Measurements from ENCODE around the gene BCKDHB. TPM values are rescaled to one million over a fixed set of nuclear protein-coding genes. Genes with fewer than 3 reads are reported as not detected.
"Not testable (repeated sequence)": the region's sequence is repeated elsewhere in the genome, so short reads cannot be mapped to it uniquely, and the experiment has no call there.

The BCKDHB gene
- total and polyA plus RNA-seq, 5 donors = 10.9 to 23.9 (median 17.9) TPM

DNA sequence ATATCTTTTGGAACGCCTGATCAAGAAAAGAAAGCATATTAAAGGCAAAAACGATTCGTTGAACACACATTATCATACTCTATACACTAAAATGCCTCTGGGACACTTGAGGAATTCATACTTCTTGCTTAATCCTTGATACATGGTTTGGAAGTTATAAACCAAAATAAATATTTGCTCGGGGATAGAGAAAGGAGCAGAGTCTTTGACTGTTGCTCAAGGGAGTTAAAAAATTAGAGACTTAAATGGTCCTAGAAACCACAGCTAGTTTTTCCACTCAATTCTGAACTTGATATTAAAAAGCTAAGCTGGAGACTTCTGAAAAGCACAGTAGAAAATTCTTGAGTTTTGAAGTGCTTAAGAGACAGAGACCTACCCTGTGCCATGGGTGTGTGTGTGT, 98.9 kb downstream of the BCKDHB start:
- H3K4me1 ChIP-seq (ENCODE audit: control insufficient read depth, insufficient read depth, low read length) = no peaks in the 10 kb centered on the region
- H3K27ac ChIP-seq (ENCODE audit: low read length) = no peak overlapping the region
- no peak for ATAC-seq
- H3K4me3 ChIP-seq (ENCODE audit: low read length) = no peak overlapping the region
- intact Hi-C loops (cut with DNase I) = no loop called here
- H3K27me3 ChIP-seq (ENCODE audit: control insufficient read depth, insufficient read depth) = no peaks in the 10 kb centered on the region
- DNase-seq = no peak
- 77% methylated on average over 4 of the region's 4 CpGs for WGBS
- no peaks in the 10 kb centered on the region for H3K9me3 ChIP-seq (ENCODE audit: control insufficient read depth, low read length)

DNA sequence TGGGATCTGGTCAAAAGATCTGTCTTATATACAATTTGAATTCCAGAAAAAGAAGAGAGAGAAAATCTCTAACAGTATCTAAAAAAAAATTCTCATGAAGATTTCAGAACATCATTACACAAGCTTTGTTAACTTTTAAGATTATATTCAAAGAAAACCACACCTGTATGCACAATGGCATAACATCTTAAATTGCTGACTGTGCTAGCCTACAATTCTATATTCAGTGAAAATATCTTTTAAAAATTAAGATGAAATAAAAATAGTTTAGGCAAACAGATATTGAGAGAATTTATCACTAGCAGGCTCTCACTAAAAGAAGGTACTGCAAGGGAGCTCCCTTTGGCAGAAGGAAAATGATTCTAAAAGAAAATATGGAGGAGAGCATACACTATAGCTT, 100.3 kb downstream of the BCKDHB start:
- DNase-seq (no peak), ATAC-seq (no peak)
- peaks cover 3% of the 10 kb centered on the region for H3K4me1 ChIP-seq (ENCODE audit: control insufficient read depth, insufficient read depth, low read length)
- H3K27me3 ChIP-seq (ENCODE audit: control insufficient read depth, insufficient read depth) = no peaks in the 10 kb centered on the region
- intact Hi-C loops (cut with DNase I) = no loop called here
- no peaks in the 10 kb centered on the region for H3K9me3 ChIP-seq (ENCODE audit: control insufficient read depth, low read length)
- H3K4me3 ChIP-seq (ENCODE audit: low read length) = no peak overlapping the region
- no peak overlapping the region for H3K27ac ChIP-seq (ENCODE audit: low read length)

DNA sequence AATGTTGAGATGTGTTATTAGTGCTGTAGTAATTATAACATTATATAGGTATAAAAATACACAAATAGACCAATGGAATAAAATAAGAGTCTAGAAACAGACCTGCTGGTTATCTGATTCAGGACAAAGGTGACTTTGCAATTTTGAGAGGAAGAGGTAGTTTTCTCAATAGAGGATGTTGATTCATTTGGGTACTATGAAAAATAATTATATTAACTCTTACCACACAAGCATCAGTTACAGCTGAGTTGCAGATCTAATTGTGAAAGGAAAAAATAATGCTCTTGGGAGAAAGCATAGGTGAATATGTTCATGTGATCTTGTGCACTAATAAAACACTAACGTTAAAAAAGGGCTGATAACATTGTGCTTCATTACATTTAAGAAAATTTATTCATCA, 103.0 kb downstream of the BCKDHB start:
- Histone ChIP-seq H3K27me3 (ENCODE audit: control insufficient read depth, insufficient read depth) (no peaks in the 10 kb centered on the region), H3K27ac (ENCODE audit: low read length) (no peak overlapping the region), H3K4me1 (ENCODE audit: control insufficient read depth, insufficient read depth, low read length) (peaks cover 3% of the 10 kb centered on the region), H3K4me3 (ENCODE audit: low read length) (no peak overlapping the region), H3K9me3 (ENCODE audit: control insufficient read depth, low read length) (no peaks in the 10 kb centered on the region)
- WGBS = 80% methylated on average over 1 of the region's 1 CpG
- ATAC-seq (no peak), DNase-seq (no peak)
- intact Hi-C loops (cut with DNase I) = no loop called here

GRCh38 chr6:80210618-80211017, 104.1 kb downstream of the BCKDHB start:
- Histone ChIP-seq H3K9me3 (ENCODE audit: control insufficient read depth, low read length) (no peaks in the 10 kb centered on the region), H3K4me3 (ENCODE audit: low read length) (no peak overlapping the region), H3K27me3 (ENCODE audit: control insufficient read depth, insufficient read depth) (no peaks in the 10 kb centered on the region), H3K27ac (ENCODE audit: low read length) (no peak overlapping the region), H3K4me1 (ENCODE audit: control insufficient read depth, insufficient read depth, low read length) (peaks cover 3% of the 10 kb centered on the region)
- DNase-seq (no peak), ATAC-seq (peak; percentile 89 to 93)
- 25% methylated on average over 3 of the region's 3 CpGs for WGBS
- intact Hi-C loops (cut with DNase I) = no loop called here

- H3K4me1 ChIP-seq (ENCODE audit: control insufficient read depth, insufficient read depth, low read length) = peaks cover 3% of the 10 kb centered on the region
- WGBS = 92% methylated on average over 3 of the region's 3 CpGs
- ATAC-seq (no peak), DNase-seq (no peak)
- intact Hi-C loops (cut with DNase I) = no loop called here
- H3K27me3 ChIP-seq (ENCODE audit: control insufficient read depth, insufficient read depth) = no peaks in the 10 kb centered on the region
- H3K27ac ChIP-seq (ENCODE audit: low read length) = no peak overlapping the region
- no peaks in the 10 kb centered on the region for H3K9me3 ChIP-seq (ENCODE audit: control insufficient read depth, low read length)
- H3K4me3 ChIP-seq (ENCODE audit: low read length) = no peak overlapping the region
Measured at GRCh38 chr6:80211286-80211685, 104.8 kb downstream of the BCKDHB start.

DNA sequence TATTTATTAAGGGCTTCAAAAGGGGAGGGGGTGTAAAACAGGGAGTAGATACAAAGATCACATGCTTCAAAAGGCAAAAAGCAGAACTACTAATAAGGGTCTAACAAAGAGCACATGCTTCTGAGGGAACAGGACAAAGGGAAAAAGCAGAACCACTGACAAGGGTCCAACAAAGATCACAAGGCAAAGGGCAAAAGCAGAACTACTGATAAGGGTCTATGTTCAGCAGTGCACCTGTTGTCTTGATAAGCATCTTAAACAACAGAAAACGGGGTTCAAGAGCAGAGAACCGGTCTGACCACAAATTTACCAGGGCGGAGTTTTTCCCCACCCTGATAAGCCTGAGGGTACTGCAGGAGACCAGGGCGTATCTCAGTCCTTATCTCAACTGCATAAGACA, 105.4 kb downstream of the BCKDHB start:
- H3K27me3 ChIP-seq (ENCODE audit: control insufficient read depth, insufficient read depth); H3K9me3 ChIP-seq (ENCODE audit: control insufficient read depth, low read length); H3K4me3 ChIP-seq (ENCODE audit: low read length); H3K27ac ChIP-seq (ENCODE audit: low read length); H3K4me1 ChIP-seq (ENCODE audit: control insufficient read depth, insufficient read depth, low read length); ATAC-seq; intact Hi-C loops (cut with DNase I); DNase-seq: not testable (repeated sequence)
- 67% methylated on average over 4 of the region's 4 CpGs for WGBS

GRCh38 chr6:80214436-80215022, 108.1 kb downstream of the BCKDHB start:
- Histone ChIP-seq H3K27me3 (ENCODE audit: control insufficient read depth, insufficient read depth) (no peaks in the 10 kb centered on the region), H3K27ac (ENCODE audit: low read length) (no peak overlapping the region), H3K4me3 (ENCODE audit: low read length) (no peak overlapping the region), H3K9me3 (ENCODE audit: control insufficient read depth, low read length) (no peaks in the 10 kb centered on the region), H3K4me1 (ENCODE audit: control insufficient read depth, insufficient read depth, low read length) (peaks cover 4% of the 10 kb centered on the region)
- ATAC-seq (peak; percentile 89 to 92), DNase-seq (peak; percentile 25 to 69 (median 32))
- 55% methylated on average over 4 of the region's 4 CpGs for WGBS
- intact Hi-C loops (cut with DNase I) = no loop called here

DNA sequence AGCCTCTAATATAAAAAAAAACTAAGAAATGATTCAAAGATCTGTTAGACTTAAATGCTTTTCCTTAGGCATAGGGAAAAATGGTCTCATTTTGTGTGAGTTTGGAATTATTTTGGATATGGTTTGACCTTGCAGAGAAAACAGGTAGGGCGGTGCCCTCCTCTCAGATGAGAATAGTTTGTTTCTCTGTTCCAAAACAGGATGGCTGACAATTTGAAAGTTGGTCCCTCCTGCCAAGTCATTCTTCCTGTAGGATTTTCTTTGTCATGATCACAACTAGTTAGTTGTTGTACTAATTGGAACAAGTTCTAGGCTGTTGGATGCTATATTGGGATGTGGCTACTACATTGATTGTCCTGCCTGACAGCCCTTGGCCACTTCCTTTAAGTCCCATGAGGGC, 108.6 kb downstream of the BCKDHB start:
- Histone ChIP-seq H3K27ac (ENCODE audit: low read length) (no peak overlapping the region), H3K4me1 (ENCODE audit: control insufficient read depth, insufficient read depth, low read length) (peaks cover 4% of the 10 kb centered on the region), H3K27me3 (ENCODE audit: control insufficient read depth, insufficient read depth) (no peaks in the 10 kb centered on the region), H3K4me3 (ENCODE audit: low read length) (no peak overlapping the region), H3K9me3 (ENCODE audit: control insufficient read depth, low read length) (no peaks in the 10 kb centered on the region)
- DNase-seq = no peak
- intact Hi-C loops (cut with DNase I) = no loop called here
- WGBS = 93% methylated on average over 1 of the region's 1 CpG
- peak in 1 of 2 donors; percentile 76 for ATAC-seq

- Histone ChIP-seq H3K27me3 (ENCODE audit: control insufficient read depth, insufficient read depth) (no peaks in the 10 kb centered on the region), H3K4me1 (ENCODE audit: control insufficient read depth, insufficient read depth, low read length) (peaks cover 1% of the 10 kb centered on the region), H3K4me3 (ENCODE audit: low read length) (no peak overlapping the region), H3K9me3 (ENCODE audit: control insufficient read depth, low read length) (no peaks in the 10 kb centered on the region), H3K27ac (ENCODE audit: low read length) (no peak overlapping the region)
- 93% methylated on average over 6 of the region's 6 CpGs for WGBS
- intact Hi-C loops (cut with DNase I) = no loop called here
- ATAC-seq = no peak
- no peak for DNase-seq
Measured at GRCh38 chr6:80217794-80218193, 111.3 kb downstream of the BCKDHB start.

DNA sequence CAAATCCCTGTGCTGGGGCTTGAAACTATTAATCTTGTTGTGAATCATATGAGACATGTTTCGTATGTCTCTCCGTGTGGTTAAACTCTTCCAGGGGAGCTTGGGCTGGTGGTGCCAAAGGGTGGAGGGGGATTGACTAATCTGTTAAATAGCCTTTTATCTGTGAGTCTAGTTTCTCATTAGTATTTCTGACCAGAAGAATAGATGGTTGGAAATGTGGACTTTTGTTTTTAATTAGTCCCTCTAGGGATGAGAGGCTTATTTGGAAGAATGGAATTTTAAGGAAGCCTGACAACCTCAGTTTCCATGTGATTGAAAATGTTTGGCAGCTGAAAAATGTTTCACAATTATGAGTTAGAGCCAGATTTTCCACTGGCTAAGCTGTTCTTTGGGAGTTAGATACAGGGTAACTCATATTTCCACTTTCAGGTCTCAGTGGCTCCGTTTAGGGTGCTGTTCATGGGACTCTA, 117.3 kb downstream of the BCKDHB start:
- DNase-seq = peak in 2 of 3 donors; percentile 32 to 66
- Histone ChIP-seq H3K27ac (ENCODE audit: low read length) (no peak overlapping the region), H3K27me3 (ENCODE audit: control insufficient read depth, insufficient read depth) (no peaks in the 10 kb centered on the region), H3K4me1 (ENCODE audit: control insufficient read depth, insufficient read depth, low read length) (no peaks in the 10 kb centered on the region), H3K9me3 (ENCODE audit: control insufficient read depth, low read length) (no peaks in the 10 kb centered on the region), H3K4me3 (ENCODE audit: low read length) (no peak overlapping the region)
- intact Hi-C loops (cut with DNase I) = no loop called here
- peak; percentile 62 to 78 for ATAC-seq
- WGBS = 67% methylated on average over 3 of the region's 3 CpGs

DNA sequence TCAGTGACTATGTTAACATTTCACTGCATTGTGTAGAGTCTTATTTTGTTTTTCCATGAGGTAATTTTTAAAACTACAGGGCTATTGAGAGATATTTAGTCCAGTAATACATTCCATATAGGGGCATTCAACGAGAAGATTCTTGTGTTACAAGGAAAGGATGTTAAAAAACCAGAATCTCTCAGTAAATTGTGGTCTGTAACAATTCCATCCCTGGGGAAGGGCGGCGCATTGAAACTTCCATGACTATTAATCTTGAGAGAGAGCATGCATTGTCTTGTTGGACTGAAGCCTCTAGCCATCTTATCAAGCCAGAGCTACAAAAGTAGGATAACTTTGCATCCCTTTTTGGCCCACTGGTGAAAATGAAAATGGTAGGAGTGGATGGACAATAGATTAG, 119.7 kb downstream of the BCKDHB start:
- H3K4me1 ChIP-seq (ENCODE audit: control insufficient read depth, insufficient read depth, low read length) = no peaks in the 10 kb centered on the region
- ATAC-seq = no peak
- H3K27ac ChIP-seq (ENCODE audit: low read length) = no peak overlapping the region
- no peaks in the 10 kb centered on the region for H3K9me3 ChIP-seq (ENCODE audit: control insufficient read depth, low read length)
- 64% methylated on average over 3 of the region's 3 CpGs for WGBS
- intact Hi-C loops (cut with DNase I) = no loop called here
- H3K27me3 ChIP-seq (ENCODE audit: control insufficient read depth, insufficient read depth) = no peaks in the 10 kb centered on the region
- H3K4me3 ChIP-seq (ENCODE audit: low read length) = no peak overlapping the region
- DNase-seq = peak in 2 of 3 donors; percentile 19 to 46

GRCh38 chr6:80226699-80227098, 120.2 kb downstream of the BCKDHB start:
- ATAC-seq (no peak), DNase-seq (no peak)
- H3K4me1 ChIP-seq (ENCODE audit: control insufficient read depth, insufficient read depth, low read length) = no peaks in the 10 kb centered on the region
- intact Hi-C loops (cut with DNase I) = no loop called here
- no peak overlapping the region for H3K4me3 ChIP-seq (ENCODE audit: low read length)
- 71% methylated on average over 5 of the region's 5 CpGs for WGBS
- no peak overlapping the region for H3K27ac ChIP-seq (ENCODE audit: low read length)
- no peaks in the 10 kb centered on the region for H3K9me3 ChIP-seq (ENCODE audit: control insufficient read depth, low read length)
- H3K27me3 ChIP-seq (ENCODE audit: control insufficient read depth, insufficient read depth) = no peaks in the 10 kb centered on the region

All from right cardiac atrium (tissue), 5 donors.